Measurements from ENCODE around the gene HHLA2. TPM values are rescaled to one million over a fixed set of nuclear protein-coding genes. Genes with fewer than 3 reads are reported as not detected.

The HHLA2 gene
- total RNA-seq, 1 donor: 0.31 TPM

DNA sequence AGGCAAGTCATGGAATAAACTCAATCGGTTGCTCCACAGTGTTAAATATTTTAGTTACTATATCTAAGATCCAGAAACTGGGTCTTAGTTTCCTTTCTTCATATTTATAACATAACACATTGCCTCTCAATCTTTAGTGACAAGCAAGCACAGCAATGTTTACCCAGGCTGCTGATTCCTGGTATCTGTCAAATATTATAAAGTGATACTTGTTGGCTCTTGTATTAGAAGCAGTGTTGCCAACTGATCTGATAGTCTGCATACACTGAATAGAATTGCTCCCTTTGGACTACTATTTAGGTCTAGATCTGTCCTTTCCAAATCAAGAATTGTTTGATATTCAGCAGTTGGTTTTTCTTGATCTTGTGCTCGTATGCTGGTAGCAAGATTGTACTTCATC, 7.2 kb upstream of the HHLA2 start:
- H3K4me3 ChIP-seq (ENCODE audit: low read length): no peak overlapping the region
- no peaks in the 10 kb centered on the region for H3K27me3 ChIP-seq (ENCODE audit: insufficient read depth, low read length)
- no peaks in the 10 kb centered on the region for H3K9me3 ChIP-seq (ENCODE audit: low read depth, low read length)
- H3K4me1 ChIP-seq (ENCODE audit: insufficient read depth, low read length): peaks cover 21% of the 10 kb centered on the region

DNA sequence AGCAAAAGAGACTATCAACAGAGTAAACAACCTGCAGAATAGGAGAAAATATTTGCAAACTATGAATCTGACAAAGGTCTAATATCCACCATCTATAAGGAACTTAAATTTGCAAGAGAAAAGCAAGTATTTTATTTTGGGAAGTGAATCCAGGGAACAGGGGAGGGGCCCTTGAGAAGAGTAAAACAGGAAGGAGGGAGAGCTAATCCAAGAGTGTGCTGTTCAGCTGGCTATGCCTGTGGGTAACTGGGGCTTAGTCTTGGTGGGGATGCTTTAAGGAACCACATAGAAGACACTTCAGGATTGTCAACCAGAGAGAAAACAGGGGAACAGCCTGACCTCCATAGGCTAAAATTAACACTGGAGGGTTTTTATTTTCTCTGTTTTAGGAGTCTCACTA, 3.9 kb upstream of the HHLA2 start:
- Histone ChIP-seq H3K4me1 (ENCODE audit: insufficient read depth, low read length) (peaks cover 41% of the 10 kb centered on the region), H3K4me3 (ENCODE audit: low read length) (no peak overlapping the region), H3K9me3 (ENCODE audit: low read depth, low read length) (no peaks in the 10 kb centered on the region), H3K27me3 (ENCODE audit: insufficient read depth, low read length) (no peaks in the 10 kb centered on the region)

DNA sequence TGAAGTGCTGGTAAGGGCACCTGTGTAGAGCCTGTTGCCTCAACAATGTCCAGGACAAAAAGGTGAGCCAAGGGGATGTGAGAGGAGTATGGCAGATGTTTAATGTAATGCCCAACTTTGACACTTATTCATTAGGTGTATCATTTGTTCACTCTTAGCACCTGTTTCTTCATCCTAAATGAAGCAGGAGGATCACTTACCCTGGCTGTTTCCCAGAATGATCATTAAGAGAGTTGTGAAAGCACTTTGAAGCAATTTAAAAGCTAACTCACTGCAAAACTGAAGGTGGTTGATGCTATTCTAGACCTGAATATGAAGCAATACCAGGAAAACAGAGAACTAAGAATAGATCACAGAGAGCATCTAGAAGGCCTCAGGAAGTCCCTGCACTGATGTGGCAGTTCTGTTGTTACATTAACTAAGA, 3.4 kb upstream of the HHLA2 start:
- Histone ChIP-seq H3K4me1 (ENCODE audit: insufficient read depth, low read length) (peaks cover 41% of the 10 kb centered on the region), H3K9me3 (ENCODE audit: low read depth, low read length) (no peaks in the 10 kb centered on the region), H3K27me3 (ENCODE audit: insufficient read depth, low read length) (no peaks in the 10 kb centered on the region), H3K4me3 (ENCODE audit: low read length) (no peak overlapping the region)

DNA sequence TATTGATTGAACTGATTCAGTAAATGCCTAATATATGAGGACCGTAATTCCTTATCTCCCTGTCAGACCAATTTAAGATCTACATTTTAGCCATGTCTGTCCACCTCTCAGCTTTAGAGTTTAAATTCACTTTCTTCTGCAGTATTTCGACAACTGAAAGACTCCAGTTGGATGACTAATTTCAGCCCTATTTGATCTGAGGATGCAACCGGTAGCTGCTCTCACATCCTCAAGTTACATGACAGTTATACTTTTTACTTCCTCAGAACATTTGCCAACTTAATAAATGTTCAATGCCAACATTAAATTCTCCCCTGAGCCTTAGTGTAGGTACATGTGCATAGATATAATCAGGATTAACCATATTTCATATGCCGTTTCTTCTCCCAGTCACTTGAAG, 2.5 kb upstream of the HHLA2 start:
- Histone ChIP-seq H3K27me3 (ENCODE audit: insufficient read depth, low read length) (no peaks in the 10 kb centered on the region), H3K4me3 (ENCODE audit: low read length) (no peak overlapping the region), H3K4me1 (ENCODE audit: insufficient read depth, low read length) (peaks cover 41% of the 10 kb centered on the region), H3K9me3 (ENCODE audit: low read depth, low read length) (no peaks in the 10 kb centered on the region)

DNA sequence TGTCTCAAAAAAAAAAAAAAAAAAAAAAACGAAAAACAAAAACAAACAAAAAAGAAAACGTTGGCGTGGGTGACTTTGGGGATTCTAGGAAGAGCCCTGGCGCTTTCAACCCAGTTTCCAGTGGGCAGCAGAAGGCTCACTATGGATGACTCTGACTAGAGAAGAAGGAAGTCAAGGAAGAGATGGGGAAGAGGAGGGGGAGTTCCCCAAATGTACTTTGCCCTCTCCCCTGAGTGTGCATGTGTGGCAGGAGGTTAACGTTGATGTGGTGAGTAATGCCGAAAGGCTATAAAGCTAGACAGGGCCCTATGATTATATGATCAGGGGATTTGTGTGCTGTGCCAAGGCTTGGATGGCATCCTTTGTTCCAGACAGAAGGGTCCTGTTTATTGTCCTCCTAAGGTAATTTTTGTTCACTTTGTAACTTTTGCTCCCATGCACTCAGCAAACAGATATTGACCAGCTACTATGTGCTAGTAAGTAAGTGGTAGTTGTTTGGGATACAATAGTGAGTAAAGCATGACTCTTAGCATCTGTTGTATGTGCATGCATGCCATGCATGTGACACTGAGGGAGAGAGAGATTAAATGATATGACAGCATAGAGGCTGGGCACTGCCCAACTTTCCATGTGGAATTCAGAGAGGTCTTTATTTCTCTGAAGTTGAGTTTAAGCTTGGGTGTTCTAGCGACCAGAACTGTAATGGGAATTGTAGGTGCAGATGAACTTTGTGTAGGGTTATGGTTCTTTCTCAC, 750 bp upstream of the HHLA2 start:
- Histone ChIP-seq H3K27me3 (ENCODE audit: insufficient read depth, low read length) (no peaks in the 10 kb centered on the region), H3K4me1 (ENCODE audit: insufficient read depth, low read length) (peaks cover 41% of the 10 kb centered on the region), H3K9me3 (ENCODE audit: low read depth, low read length) (no peaks in the 10 kb centered on the region), H3K4me3 (ENCODE audit: low read length) (no peak overlapping the region)

DNA sequence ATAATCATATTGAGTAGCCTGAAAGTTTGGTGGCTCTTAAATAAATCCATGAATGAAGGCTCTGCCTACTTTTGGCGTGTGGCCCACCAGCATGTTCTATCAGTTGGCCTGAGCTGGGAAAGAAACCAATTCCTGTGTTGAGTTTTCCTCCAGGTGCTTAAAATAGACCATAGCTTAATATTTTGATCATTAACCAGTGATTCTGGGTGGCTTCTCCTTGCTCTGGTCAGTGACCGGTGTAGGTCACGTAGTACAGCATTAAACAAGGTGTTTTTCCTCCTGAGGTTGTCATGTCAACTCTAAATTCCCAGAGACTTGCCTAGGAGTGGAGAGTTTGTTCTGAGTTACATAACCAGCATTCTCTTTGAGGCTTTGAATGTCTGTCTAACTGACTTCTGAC, 1.3 kb downstream of the HHLA2 start:
- no peaks in the 10 kb centered on the region for H3K9me3 ChIP-seq (ENCODE audit: low read depth, low read length)
- no peak overlapping the region for H3K4me3 ChIP-seq (ENCODE audit: low read length)
- peaks cover 41% of the 10 kb centered on the region for H3K4me1 ChIP-seq (ENCODE audit: insufficient read depth, low read length)
- H3K27me3 ChIP-seq (ENCODE audit: insufficient read depth, low read length): no peaks in the 10 kb centered on the region

DNA sequence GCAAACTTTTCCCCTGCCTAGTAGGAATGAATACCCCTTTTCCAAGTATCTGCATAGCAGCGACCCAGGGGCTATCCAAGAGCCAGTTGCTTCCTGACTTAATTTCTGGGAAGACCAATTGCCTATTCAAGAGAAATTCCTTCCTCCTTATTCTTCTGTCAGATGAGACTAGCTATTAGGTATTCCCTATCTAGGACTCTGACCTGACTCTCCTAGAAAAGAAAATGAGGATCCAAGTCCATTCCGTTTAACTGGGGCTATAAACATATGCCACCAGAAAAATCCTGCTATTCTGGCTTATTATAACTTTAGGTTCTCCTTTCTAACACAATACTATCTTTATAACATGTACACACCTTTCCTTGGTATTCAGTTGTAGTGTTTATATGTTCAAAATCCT, 1.7 kb downstream of the HHLA2 start:
- Histone ChIP-seq H3K27me3 (ENCODE audit: insufficient read depth, low read length) (no peaks in the 10 kb centered on the region), H3K4me1 (ENCODE audit: insufficient read depth, low read length) (peaks cover 39% of the 10 kb centered on the region), H3K4me3 (ENCODE audit: low read length) (no peak overlapping the region), H3K9me3 (ENCODE audit: low read depth, low read length) (no peaks in the 10 kb centered on the region)

DNA sequence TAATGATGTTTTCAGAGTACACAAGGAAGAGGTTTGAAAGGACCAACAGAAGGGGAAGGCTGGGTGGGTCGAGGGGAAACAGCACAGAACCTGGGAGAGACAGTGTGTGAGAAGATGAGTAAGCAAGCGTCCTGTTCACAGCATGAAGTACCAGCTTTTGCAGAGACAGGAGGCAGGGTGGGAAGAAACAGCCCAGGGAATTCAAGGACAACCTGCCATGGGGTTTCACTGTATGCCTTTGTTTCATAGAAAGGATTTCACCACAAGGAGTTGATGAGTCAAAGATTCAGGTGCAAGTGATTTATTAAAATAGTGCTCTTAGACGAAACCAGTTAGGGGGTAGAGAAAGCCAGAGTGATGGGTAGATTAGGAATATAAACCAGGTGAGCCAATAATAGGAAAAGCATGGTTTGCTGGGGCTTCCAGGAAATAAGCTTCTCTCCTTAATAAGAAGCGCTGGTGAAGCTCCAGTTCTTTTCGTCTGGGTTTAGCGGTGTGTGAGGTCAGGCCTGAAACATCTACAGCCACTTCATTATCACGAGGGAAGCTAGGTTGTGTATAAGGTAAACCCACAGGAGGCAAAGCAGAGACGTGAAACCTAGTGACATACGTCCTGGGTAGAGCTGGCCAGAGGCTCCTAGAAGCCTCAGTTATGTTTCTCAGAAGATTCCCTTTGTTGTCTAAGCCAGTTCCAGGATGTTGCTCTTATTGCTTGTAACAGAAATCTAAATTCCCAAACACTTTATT, 3.9 kb downstream of the HHLA2 start:
- H3K27me3 ChIP-seq (ENCODE audit: insufficient read depth, low read length): no peaks in the 10 kb centered on the region
- peaks cover 17% of the 10 kb centered on the region for H3K4me1 ChIP-seq (ENCODE audit: insufficient read depth, low read length)
- no peak overlapping the region for H3K4me3 ChIP-seq (ENCODE audit: low read length)
- H3K9me3 ChIP-seq (ENCODE audit: low read depth, low read length): no peaks in the 10 kb centered on the region

DNA sequence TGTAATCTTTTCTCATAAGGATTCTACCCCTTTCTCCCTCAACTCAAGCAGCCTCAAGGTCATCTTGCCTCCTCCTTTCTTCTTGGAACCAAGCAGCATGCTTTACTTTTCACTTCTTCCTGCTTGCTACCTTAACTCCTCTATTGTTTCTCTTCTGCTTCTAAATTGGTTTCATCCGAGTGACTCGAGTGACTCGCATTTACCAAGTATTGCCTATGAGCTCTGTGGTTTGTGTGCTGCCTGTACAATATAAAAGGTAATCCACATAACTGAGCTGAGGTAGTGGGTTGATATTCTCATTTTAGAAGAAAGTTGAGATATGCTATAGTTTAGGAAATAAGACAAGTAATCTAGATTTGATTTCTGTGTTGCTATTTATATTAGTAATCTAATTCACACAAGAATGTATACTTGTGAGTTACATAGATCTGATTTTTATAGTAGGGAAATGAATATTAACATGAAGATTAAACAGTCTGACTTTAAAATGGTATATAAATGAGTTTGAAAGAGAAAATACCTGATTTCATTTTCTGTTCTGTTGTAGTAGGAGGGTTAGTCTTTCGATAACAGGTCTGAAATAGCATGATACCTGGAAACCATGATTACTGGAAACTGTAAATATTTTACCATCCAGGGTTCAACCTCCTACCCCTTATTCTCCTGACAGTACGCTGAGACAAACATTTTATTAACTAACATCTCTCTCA, 5.5 kb downstream of the HHLA2 start:
- no peak overlapping the region for H3K4me3 ChIP-seq (ENCODE audit: low read length)
- H3K27me3 ChIP-seq (ENCODE audit: insufficient read depth, low read length): no peaks in the 10 kb centered on the region
- H3K9me3 ChIP-seq (ENCODE audit: low read depth, low read length): no peaks in the 10 kb centered on the region
- peaks cover 11% of the 10 kb centered on the region for H3K4me1 ChIP-seq (ENCODE audit: insufficient read depth, low read length)

DNA sequence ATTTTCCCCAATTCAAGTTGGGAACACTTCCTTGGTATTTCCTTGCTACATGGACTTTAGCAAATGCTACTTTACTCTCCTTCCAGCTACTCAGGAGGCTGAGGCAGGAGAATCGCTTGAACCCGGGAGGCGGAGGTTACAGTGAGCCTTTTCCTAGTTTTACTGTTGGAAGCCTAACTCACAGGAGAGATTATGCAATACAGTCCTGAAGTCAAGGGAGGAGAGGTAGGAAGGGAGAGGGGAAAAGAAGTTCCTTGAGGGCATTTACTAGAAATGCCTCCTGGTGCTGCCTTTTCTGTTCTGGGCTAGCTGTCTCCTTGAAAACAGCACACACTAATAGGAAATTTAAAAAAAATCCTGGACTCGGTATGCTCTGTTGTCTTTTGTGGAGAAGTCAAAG, 6.2 kb downstream of the HHLA2 start:
- peaks cover 11% of the 10 kb centered on the region for H3K4me1 ChIP-seq (ENCODE audit: insufficient read depth, low read length)
- no peaks in the 10 kb centered on the region for H3K9me3 ChIP-seq (ENCODE audit: low read depth, low read length)
- H3K27me3 ChIP-seq (ENCODE audit: insufficient read depth, low read length): no peaks in the 10 kb centered on the region
- no peak overlapping the region for H3K4me3 ChIP-seq (ENCODE audit: low read length)

DNA sequence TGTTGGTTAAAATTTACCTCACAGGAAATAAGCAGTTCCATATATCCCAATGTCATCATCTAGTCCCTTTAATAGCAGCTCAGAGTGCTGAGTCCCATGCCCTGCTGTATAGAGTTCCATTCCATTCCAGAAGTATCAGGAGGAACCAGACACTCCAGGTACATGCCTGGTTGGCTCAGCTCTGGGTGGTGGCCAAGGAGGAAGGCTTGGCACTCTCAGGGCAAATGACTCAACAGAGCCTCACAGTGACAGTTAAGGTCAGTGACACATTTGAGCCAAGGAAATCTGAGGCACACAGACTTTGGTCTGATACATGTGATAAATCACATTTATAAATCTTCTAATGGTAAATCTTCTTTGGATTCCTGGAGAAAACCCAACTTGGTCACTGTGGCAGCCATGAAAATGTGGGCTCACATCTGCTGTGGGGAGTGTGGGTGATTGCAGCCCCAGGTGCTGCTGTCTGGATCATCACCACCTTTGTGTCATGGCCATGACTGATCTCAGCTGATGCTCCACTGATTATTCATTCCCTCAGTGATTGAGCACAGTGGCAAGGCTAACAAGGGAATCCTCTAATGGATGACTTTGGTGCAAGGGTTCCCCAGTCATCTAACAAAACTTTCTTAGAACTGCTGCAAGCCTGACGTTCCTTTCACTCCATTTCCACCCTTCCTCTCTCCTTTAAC, 9.3 kb downstream of the HHLA2 start:
- Histone ChIP-seq H3K4me3 (ENCODE audit: low read length) (no peak overlapping the region), H3K4me1 (ENCODE audit: insufficient read depth, low read length) (peaks cover 11% of the 10 kb centered on the region), H3K27me3 (ENCODE audit: insufficient read depth, low read length) (no peaks in the 10 kb centered on the region), H3K9me3 (ENCODE audit: low read depth, low read length) (peaks cover 5% of the 10 kb centered on the region)

DNA sequence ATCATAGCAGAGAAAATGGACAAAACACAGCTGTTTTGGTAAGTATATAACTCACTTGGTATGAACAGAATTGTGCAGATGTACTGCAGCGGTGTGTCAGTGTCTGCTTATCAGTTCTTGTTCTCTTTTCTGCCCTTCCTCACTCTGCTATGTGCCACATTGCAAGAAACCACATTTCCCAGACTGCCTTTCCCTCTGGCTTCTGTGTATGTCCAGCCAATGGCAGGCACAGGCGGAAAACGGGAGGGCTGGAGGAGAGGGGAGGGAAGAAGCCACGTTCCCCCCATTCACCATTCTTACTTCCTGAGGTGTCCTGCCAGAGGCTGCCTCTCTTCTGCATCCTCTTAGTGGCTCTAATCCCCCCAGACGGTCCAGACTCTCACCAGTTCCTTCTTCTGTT, 15.4 kb downstream of the HHLA2 start:
- Histone ChIP-seq H3K9me3 (ENCODE audit: low read depth, low read length) (peaks cover 5% of the 10 kb centered on the region), H3K4me1 (ENCODE audit: insufficient read depth, low read length) (peaks cover 8% of the 10 kb centered on the region), H3K4me3 (ENCODE audit: low read length) (no peak overlapping the region), H3K27me3 (ENCODE audit: insufficient read depth, low read length) (no peaks in the 10 kb centered on the region)

DNA sequence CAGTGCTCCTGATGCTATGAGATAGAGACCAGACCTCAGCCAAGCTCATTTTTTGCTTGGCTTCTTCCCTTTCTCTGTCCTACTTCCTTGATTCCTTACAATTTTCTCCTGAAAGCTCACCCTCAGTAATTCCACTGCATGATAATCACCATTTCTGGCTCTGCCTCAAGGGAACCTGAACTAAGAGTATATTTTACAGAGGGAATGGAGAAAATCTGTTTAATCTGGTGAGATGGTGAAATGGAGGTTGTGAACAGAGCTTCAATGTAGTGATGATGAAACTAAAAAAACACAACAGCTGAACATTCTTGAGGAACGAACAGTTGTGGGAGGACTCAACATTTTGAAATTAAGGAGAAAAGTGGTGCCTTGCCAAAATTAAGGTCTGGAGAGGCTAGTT, 16.3 kb downstream of the HHLA2 start:
- Histone ChIP-seq H3K4me3 (ENCODE audit: low read length) (no peak overlapping the region), H3K9me3 (ENCODE audit: low read depth, low read length) (peaks cover 5% of the 10 kb centered on the region), H3K4me1 (ENCODE audit: insufficient read depth, low read length) (peaks cover 8% of the 10 kb centered on the region), H3K27me3 (ENCODE audit: insufficient read depth, low read length) (no peaks in the 10 kb centered on the region)

DNA sequence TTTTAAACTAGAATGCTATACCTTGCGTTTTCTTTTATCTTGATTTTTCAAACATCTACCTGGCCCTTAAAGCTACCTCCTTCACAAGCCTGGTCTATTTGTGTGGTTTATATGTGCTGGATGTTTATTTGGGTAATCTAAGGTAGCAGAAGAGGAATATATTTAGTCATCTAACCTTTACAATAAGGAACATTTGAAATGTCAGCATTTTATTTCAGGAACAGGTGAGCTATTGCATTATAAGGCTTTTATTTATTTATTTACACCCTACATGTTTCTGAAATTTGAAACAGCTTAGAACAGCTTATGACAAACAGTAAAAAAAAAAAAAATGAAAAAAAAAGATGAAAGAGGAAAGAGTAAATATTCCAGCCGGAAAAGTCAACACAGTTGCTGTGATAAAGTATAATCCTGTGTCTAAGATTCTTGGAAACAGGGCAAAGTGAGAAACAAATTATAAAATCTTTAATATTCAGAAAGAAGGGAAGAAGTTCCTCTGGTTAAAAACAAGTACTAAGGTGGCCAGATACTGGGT, 19.5 kb downstream of the HHLA2 start:
- Histone ChIP-seq H3K4me1 (ENCODE audit: insufficient read depth, low read length) (peaks cover 8% of the 10 kb centered on the region), H3K4me3 (ENCODE audit: low read length) (no peak overlapping the region), H3K9me3 (ENCODE audit: low read depth, low read length) (no peaks in the 10 kb centered on the region), H3K27me3 (ENCODE audit: insufficient read depth, low read length) (no peaks in the 10 kb centered on the region)
